GM12873 (cell line): Measurements from ENCODE around the gene SSH3.

Experiments used
- TF ChIP-seq, protein P1 (sequence below): IDR thresholded peaks from 2 replicates; pipeline ENCODE4 v1.5.1; 2012; ENCODE audit warnings: low read depth, mild to moderate bottlenecking, moderate library complexity, low read length, control low read depth; ENCODE audit not compliant: insufficient read depth; ENCODE audit errors: missing control alignments

Gene SSH3

GRCh38 chr11:67280341-67280787, 23.0 kb upstream of the SSH3 start:
- TF ChIP-seq, protein P1, sequence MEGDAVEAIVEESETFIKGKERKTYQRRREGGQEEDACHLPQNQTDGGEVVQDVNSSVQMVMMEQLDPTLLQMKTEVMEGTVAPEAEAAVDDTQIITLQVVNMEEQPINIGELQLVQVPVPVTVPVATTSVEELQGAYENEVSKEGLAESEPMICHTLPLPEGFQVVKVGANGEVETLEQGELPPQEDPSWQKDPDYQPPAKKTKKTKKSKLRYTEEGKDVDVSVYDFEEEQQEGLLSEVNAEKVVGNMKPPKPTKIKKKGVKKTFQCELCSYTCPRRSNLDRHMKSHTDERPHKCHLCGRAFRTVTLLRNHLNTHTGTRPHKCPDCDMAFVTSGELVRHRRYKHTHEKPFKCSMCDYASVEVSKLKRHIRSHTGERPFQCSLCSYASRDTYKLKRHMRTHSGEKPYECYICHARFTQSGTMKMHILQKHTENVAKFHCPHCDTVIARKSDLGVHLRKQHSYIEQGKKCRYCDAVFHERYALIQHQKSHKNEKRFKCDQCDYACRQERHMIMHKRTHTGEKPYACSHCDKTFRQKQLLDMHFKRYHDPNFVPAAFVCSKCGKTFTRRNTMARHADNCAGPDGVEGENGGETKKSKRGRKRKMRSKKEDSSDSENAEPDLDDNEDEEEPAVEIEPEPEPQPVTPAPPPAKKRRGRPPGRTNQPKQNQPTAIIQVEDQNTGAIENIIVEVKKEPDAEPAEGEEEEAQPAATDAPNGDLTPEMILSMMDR = no peak

GRCh38 chr11:67280788-67281551, 22.4 kb upstream of the SSH3 start:
- TF ChIP-seq, protein P1 = no peak

DNA sequence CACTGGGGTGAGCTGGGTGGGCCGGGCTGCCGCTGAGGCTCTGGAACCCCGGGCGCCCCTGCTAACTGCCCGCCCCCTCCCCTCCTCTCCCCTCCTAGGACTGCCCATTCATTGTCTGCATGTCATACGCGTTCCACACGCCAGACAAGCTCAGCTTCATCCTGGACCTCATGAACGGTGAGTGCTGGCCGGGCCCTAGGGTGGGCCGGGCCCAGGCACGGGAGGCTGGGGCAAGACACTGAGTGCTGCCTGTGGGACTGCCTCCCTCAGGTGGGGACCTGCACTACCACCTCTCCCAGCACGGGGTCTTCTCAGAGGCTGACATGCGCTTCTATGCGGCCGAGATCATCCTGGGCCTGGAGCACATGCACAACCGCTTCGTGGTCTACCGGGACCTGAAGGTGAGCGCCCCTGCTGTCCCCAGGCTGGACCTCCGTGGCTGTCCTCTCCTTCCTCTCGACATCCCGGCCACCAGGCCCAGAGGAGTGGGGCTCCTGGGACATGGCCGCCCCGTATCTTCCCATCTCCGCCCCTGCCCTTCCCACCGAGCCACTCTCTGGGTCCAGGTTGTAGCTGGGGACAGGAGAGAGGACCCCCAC, 21.7 kb upstream of the SSH3 start:
- TF ChIP-seq, protein P1 = no peak

DNA sequence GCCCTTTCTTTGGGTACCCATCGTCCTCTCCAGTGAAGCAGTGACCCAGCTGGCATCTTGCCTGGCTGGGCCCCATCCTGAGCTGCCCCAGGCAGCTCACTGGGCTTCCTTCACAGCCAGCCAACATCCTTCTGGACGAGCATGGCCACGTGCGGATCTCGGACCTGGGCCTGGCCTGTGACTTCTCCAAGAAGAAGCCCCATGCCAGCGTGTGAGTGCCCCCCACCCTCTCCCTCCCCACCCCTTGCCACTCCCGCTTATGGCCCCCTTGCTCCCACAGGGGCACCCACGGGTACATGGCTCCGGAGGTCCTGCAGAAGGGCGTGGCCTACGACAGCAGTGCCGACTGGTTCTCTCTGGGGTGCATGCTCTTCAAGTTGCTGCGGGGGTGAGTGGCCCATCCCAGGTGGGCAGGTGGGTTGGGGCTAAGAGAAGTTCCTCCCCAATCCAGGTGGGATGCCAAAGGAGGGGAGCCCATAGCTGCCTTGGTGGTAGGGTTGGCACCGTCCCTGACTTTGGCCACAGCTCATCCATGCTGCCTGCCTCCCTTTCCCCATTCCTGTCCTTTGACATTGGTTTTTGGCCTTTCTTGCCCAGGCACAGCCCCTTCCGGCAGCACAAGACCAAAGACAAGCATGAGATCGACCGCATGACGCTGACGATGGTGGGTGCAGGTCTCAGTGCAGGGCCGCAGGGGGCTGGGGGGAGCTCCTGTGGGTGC, 21.0 kb upstream of the SSH3 start:
- TF ChIP-seq, protein P1 = no peak

DNA sequence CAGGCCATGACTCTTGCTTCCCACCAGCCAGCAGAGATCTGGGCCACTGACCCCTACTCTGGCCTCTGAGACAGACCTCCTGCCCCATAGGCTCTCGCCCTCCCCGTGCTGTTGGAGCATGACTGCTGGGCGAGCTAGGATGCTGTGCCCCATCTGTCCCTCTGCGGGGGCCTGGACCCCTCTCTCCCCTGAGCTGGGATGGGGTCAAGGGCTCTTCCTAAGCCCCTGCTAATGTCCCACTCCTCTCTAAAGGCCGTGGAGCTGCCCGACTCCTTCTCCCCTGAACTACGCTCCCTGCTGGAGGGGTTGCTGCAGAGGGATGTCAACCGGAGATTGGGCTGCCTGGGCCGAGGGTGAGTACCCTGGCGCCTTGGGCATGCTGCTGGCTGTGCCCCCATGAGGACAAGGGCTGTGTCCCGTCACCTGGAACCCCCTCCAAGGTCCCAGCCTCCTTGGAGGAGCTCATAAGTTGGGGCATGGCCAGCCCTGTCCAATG, 20.4 kb upstream of the SSH3 start:
- TF ChIP-seq, protein P1 = no peak

- TF ChIP-seq, protein P1 = no peak
These were observed 19.8 kb upstream of the SSH3 start for GRCh38 chr11:67283481-67283963.

DNA sequence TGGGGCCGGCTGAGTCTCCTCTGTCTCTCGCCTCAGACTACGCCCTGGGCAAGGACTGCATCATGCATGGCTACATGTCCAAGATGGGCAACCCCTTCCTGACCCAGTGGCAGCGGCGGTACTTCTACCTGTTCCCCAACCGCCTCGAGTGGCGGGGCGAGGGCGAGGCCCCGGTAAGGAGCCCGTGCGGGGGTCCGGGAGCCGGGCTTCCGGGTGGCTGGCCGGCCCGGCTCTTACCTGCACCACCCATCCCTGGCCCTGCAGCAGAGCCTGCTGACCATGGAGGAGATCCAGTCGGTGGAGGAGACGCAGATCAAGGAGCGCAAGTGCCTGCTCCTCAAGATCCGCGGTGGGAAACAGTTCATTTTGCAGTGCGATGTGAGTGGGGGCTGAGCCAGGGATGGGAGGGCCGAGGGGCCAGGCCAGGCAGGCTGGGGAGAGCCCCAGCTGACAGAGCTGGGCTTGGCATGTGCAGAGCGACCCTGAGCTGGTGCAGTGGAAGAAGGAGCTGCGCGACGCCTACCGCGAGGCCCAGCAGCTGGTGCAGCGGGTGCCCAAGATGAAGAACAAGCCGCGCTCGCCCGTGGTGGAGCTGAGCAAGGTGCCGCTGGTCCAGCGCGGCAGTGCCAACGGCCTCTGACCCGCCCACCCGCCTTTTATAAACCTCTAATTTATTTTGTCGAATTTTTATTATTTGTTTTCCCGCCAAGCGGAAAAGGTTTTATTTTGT, 18.4 kb upstream of the SSH3 start:
- TF ChIP-seq, protein P1 = no peak
